Panc1 (cell line): ENCODE results near the gene PLD1. TPM values are rescaled to one million over a fixed set of nuclear protein-coding genes. Genes with fewer than 3 reads are reported as not detected.

ENCODE experiments used
- ATAC-seq: fragments of 200-7000 bp; cut with Tn5 transposase; 2 replicates; pipeline ENCODE4 v1.9.1; 2020; ENCODE audit warnings: mild to moderate bottlenecking, moderate library complexity
- BruUV-seq: library from RNA; stranded (reverse); fragments of 400-500 nt; replicated peaks from 2 replicates; lab custom pipeline; 2021; lab: Mats Ljungman, UMichigan
- CTCF ChIA-PET: fragments of 300-600 bp; sonication (Branson Sonifier 250); formaldehyde crosslinking; loops from one replicate; lab custom pipeline; 2022; ENCODE audit warnings: antibody characterized with exemption; lab: Charles Lee
- POLR2A ChIA-PET: fragments of 300-600 bp; sonication (Branson Sonifier 250); formaldehyde crosslinking; loops from one replicate; lab custom pipeline; 2022; ENCODE audit warnings: antibody characterized with exemption; lab: Charles Lee
- DNase-seq: peaks from one replicate; pipeline ENCODE4 v3.0.0-alpha.2; 2010; ENCODE audit warnings: low read depth, low spot score
- H3K27ac ChIP-seq: 2 replicates; pipeline ENCODE4 v1.5.1; 2011; ENCODE audit warnings: mild to moderate bottlenecking, low read length, inconsistent platforms
- H3K27me3 ChIP-seq: fragments of 200-500 bp; sonication (Bioruptor generic); 2 replicates; pipeline ENCODE4 v1.6.0; 2014; ENCODE audit warnings: low read length, inconsistent platforms; ENCODE audit not compliant: control insufficient read depth, insufficient read depth
- H3K36me3 ChIP-seq: fragments of 200-500 bp; sonication (Bioruptor generic); 2 replicates; pipeline ENCODE4 v1.5.1; 2014; ENCODE audit warnings: inconsistent platforms, mild to moderate bottlenecking, low read length, moderate library complexity; ENCODE audit not compliant: control insufficient read depth, insufficient read depth
- H3K4me1 ChIP-seq: 2 replicates; pipeline ENCODE4 v1.5.1; 2011; ENCODE audit warnings: inconsistent platforms, mild to moderate bottlenecking, low read length, moderate library complexity; ENCODE audit not compliant: control insufficient read depth, insufficient read depth
- H3K4me3 ChIP-seq, 2 experiments: 2 replicates each; pipeline ENCODE4 v1.5.1; 2011 to 2012; ENCODE audit warnings: low read depth in 2 of 2, low read length in 2 of 2, mild to moderate bottlenecking in 2 of 2, inconsistent platforms in 1 of 2, moderate library complexity in 1 of 2
- H3K9me3 ChIP-seq: fragments of 200-500 bp; sonication (Bioruptor generic); 2 replicates; pipeline ENCODE4 v1.5.1; 2014; ENCODE audit warnings: low read depth, mild to moderate bottlenecking, inconsistent platforms, low read length, moderate library complexity; ENCODE audit not compliant: control insufficient read depth, insufficient read depth
- POLR2AphosphoS5 ChIP-seq: IDR thresholded peaks from 2 replicates; pipeline ENCODE4 v1.6.1; 2012; ENCODE audit warnings: mild to moderate bottlenecking, low read depth, low read length, moderate library complexity
- SIN3A ChIP-seq: IDR thresholded peaks from 2 replicates; pipeline ENCODE4 v1.6.1; 2012; ENCODE audit warnings: low read depth, mild to moderate bottlenecking, low read length, moderate library complexity, borderline replicate concordance; ENCODE audit not compliant: insufficient read depth
- TCF7L2 ChIP-seq: IDR thresholded peaks from 2 replicates; pipeline ENCODE4 v1.6.1; 2011; ENCODE audit warnings: mild to moderate bottlenecking, low read depth, low read length, inconsistent platforms
- in situ Hi-C: cut with HindIII; loops from 2 replicates; pipeline ENCODE4 v1.10.0; 2016; ENCODE audit warnings: low sequenced_read_pairs, low pct_unique_long_range_greater_than_20kb
- intact Hi-C: fragments of 100-400 bp; cut with micrococcal nuclease; formaldehyde crosslinking; loops from one replicate; pipeline ENCODE4 v1.10.0; 2022; ENCODE audit not compliant: unreplicated experiment
- total RNA-seq: library from RNA; stranded (reverse); gene quantifications from one replicate; pipeline ENCODE4 v1.2.1, GENCODE V29; 2021; ENCODE audit not compliant: unreplicated experiment
- TF ChIP-seq, protein P1 (sequence below), 2 experiments: IDR thresholded peaks; 2 replicates each; pipeline ENCODE4 v1.6.1; 2011 to 2012; ENCODE audit warnings: low read depth in 2 of 2, control low read depth in 1 of 2, low read length in 1 of 2, mild to moderate bottlenecking in 1 of 2, moderate library complexity in 1 of 2; ENCODE audit not compliant: insufficient read depth in 1 of 2
- TF ChIP-seq, protein P2 (sequence below): fragments of 450-650 bp; IDR thresholded peaks from 2 replicates; pipeline ENCODE4 v1.5.1; 2017; ENCODE audit warnings: mild to moderate bottlenecking

The PLD1 gene
- total RNA-seq, 1 experiment from 2014 or later, result 20.6 TPM

DNA sequence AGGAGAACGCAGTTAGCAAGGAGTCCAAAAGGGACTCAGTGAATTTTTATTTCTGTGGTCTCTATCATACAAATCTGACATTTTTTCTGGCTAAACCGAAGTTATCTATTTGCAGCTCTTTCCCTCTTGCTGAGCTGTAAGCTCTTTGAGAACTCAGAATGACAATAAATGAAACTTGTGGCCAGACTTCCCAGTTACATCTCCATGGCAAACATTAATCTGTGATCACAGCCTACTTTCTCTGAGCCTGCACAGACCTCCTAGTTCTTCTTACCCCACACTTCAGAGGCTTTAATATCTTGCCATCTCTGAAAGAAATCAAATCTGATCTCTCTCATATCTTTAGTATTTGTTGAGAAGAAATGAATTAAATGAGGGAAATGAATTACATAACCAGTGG, 58.0 kb downstream of the PLD1 start:
- ATAC-seq (no peak), DNase-seq (no peak)
- H3K4me3 ChIP-seq, result no peak overlapping the region
- no peaks in the 10 kb centered on the region for H3K36me3 ChIP-seq
- CTCF ChIA-PET, result no interaction called here
- POLR2A ChIA-PET, result no interaction called here
- H3K27ac ChIP-seq, result no peak overlapping the region
- no peaks in the 10 kb centered on the region for H3K4me1 ChIP-seq
- no peak for TF ChIP-seq POLR2AphosphoS5
- TF ChIP-seq, protein P1, sequence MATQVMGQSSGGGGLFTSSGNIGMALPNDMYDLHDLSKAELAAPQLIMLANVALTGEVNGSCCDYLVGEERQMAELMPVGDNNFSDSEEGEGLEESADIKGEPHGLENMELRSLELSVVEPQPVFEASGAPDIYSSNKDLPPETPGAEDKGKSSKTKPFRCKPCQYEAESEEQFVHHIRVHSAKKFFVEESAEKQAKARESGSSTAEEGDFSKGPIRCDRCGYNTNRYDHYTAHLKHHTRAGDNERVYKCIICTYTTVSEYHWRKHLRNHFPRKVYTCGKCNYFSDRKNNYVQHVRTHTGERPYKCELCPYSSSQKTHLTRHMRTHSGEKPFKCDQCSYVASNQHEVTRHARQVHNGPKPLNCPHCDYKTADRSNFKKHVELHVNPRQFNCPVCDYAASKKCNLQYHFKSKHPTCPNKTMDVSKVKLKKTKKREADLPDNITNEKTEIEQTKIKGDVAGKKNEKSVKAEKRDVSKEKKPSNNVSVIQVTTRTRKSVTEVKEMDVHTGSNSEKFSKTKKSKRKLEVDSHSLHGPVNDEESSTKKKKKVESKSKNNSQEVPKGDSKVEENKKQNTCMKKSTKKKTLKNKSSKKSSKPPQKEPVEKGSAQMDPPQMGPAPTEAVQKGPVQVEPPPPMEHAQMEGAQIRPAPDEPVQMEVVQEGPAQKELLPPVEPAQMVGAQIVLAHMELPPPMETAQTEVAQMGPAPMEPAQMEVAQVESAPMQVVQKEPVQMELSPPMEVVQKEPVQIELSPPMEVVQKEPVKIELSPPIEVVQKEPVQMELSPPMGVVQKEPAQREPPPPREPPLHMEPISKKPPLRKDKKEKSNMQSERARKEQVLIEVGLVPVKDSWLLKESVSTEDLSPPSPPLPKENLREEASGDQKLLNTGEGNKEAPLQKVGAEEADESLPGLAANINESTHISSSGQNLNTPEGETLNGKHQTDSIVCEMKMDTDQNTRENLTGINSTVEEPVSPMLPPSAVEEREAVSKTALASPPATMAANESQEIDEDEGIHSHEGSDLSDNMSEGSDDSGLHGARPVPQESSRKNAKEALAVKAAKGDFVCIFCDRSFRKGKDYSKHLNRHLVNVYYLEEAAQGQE (IDR thresholded peaks at IDR 0.05; ENCODE audit: insufficient read depth in 1 of 2, low read depth in 2 of 2, low read length in 1 of 2), result no peak
- TF ChIP-seq, protein P2, sequence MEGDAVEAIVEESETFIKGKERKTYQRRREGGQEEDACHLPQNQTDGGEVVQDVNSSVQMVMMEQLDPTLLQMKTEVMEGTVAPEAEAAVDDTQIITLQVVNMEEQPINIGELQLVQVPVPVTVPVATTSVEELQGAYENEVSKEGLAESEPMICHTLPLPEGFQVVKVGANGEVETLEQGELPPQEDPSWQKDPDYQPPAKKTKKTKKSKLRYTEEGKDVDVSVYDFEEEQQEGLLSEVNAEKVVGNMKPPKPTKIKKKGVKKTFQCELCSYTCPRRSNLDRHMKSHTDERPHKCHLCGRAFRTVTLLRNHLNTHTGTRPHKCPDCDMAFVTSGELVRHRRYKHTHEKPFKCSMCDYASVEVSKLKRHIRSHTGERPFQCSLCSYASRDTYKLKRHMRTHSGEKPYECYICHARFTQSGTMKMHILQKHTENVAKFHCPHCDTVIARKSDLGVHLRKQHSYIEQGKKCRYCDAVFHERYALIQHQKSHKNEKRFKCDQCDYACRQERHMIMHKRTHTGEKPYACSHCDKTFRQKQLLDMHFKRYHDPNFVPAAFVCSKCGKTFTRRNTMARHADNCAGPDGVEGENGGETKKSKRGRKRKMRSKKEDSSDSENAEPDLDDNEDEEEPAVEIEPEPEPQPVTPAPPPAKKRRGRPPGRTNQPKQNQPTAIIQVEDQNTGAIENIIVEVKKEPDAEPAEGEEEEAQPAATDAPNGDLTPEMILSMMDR, result no peak
- no peak for TF ChIP-seq SIN3A
- no peak for TF ChIP-seq TCF7L2
- intact Hi-C loops, result no loop called here
- H3K9me3 ChIP-seq, result no peaks in the 10 kb centered on the region
- no TSS peak for BruUV-seq
- H3K27me3 ChIP-seq, result no peaks in the 10 kb centered on the region
- in situ Hi-C loops, result no loop called here

DNA sequence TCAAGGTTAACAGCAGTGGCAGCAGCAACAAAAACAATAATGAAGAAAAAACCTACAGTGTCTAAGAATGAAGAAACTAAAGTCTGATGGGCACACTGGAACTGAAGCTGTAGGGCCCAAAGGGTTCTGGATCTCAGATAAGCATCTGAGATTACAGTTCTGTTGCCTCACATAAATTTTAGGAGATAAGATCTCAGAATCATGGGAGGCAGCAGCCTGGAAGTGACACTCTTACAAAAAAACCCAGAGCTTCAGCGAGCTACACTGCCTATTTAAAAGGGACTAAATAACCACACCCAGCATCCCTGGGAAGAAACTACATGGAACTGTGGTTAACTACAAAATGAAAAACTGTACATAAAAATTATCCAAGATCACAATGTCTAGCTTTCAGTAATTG, 61.2 kb downstream of the PLD1 start:
- BruUV-seq, result no TSS peak
- Histone ChIP-seq H3K4me1 (no peaks in the 10 kb centered on the region), H3K4me3 (no peak overlapping the region), H3K9me3 (no peaks in the 10 kb centered on the region), H3K36me3 (no peaks in the 10 kb centered on the region), H3K27me3 (no peaks in the 10 kb centered on the region), H3K27ac (no peak overlapping the region)
- intact Hi-C loops, result no loop called here
- POLR2A ChIA-PET, result no interaction called here
- in situ Hi-C loops, result no loop called here
- ATAC-seq (no peak), DNase-seq (no peak)
- TF ChIP-seq, protein P1 (IDR thresholded peaks at IDR 0.05; ENCODE audit: insufficient read depth in 1 of 2, low read depth in 2 of 2, low read length in 1 of 2), result no peak
- TF ChIP-seq, protein P2, result no peak
- TF ChIP-seq SIN3A, result no peak
- no peak for TF ChIP-seq POLR2AphosphoS5
- no peak for TF ChIP-seq TCF7L2
- CTCF ChIA-PET, result no interaction called here
